SJSA1 (cell line): Measurements from ENCODE around the gene RMDN3. TPM values are rescaled to one million over a fixed set of nuclear protein-coding genes. Genes with fewer than 3 reads are reported as not detected.

Source experiments
- total RNA-seq: library from RNA; depleted of rRNA; stranded (reverse); fragments of >200 nt; shearing (Covaris generic); gene quantifications from 2 replicates; pipeline ENCODE4 v1.2.3, GENCODE V29; 2014; rRNA removed

The RMDN3 gene
- total RNA-seq, 1 experiment from 2014 or later: 23.8 TPM

Other genes starting within 250 kb of the RMDN3 start
- 20.2 and 24.4 TPM in 2 replicates for gene CCDC32, start 190.2 kb downstream of the RMDN3 start, total RNA-seq
- gene RPUSD2, start 186.0 kb downstream of the RMDN3 start, total RNA-seq: 16.4 and 25.9 TPM in 2 replicates
- gene KNL1, start 161.0 kb downstream of the RMDN3 start, total RNA-seq: 83.2 and 88.4 TPM in 2 replicates
- 32.3 and 33.3 TPM in 2 replicates for gene RAD51, start 60.1 kb downstream of the RMDN3 start, total RNA-seq
- 0.22 and 1.4 TPM in 2 replicates for gene GCHFR, start 8.8 kb upstream of the RMDN3 start, total RNA-seq
- 0.03 TPM in 1 of 2 replicates, not detected in the other for gene C15orf62, start 14.7 kb upstream of the RMDN3 start, total RNA-seq
- 33.8 and 39.2 TPM in 2 replicates for gene ZFYVE19, start 51.8 kb upstream of the RMDN3 start, total RNA-seq
- 51.5 and 51.7 TPM in 2 replicates for gene DNAJC17, start 52.2 kb upstream of the RMDN3 start, total RNA-seq
- gene PPP1R14D, start 73.5 kb upstream of the RMDN3 start, total RNA-seq: not detected in 2 replicates
- 0.87 TPM in 1 of 2 replicates, not detected in the other for gene SPINT1, start 88.8 kb upstream of the RMDN3 start, total RNA-seq
- gene RHOV, start 119.0 kb upstream of the RMDN3 start, total RNA-seq: not detected in 2 replicates
- 35.5 and 40.8 TPM in 2 replicates for gene VPS18, start 139.2 kb upstream of the RMDN3 start, total RNA-seq
- gene DLL4, start 174.1 kb upstream of the RMDN3 start, total RNA-seq: not detected in 2 replicates
- gene CHAC1, start 198.2 kb upstream of the RMDN3 start, total RNA-seq: 1.6 and 1.9 TPM in 2 replicates